ENCODE measurements around the gene TCF23. TPM values are rescaled to one million over a fixed set of nuclear protein-coding genes. Genes with fewer than 3 reads are reported as not detected.

The TCF23 gene
- total and polyA plus RNA-seq, 2 of the 8 experiments (the other 6 are each of a cell fraction or from before 2014, with no cell fraction given), result 0.02 TPM; not detected in 1

DNA sequence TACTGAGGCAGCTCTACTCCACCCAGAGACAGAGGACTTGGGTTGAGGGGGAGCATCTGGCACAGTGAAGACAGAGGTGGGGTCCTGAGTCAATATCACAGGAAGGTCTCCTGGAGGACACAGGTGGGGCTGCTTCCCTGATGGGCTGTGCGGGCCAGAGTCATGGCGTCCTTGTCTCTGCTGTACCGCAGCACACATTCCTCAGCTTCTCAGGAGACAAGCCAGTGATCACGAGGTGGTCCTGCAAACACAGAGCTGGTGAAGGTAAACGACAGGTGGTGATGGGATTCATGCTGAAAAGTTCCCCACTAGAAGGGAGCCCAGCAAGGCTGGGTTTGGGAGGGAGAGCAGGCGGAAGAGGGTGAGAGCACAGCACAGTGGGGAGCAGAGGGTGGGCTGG, 9.7 kb downstream of the TCF23 start (continued):
- TF ChIP-seq CHD7 (IDR thresholded peaks at IDR 0.05; ENCODE audit: insufficient replicate concordance, low read length) (no peak), HDAC2 (IDR thresholded peaks at IDR 0.05; ENCODE audit: borderline replicate concordance in 1 of 2, low read depth in 2 of 2, low read length in 2 of 2) (no peak), RNF2 (IDR thresholded peaks at IDR 0.05; ENCODE audit: borderline replicate concordance, low read depth, low read length, missing control alignments, poor library complexity, severe bottlenecking) (no peak), CTBP2 (IDR thresholded peaks at IDR 0.05; ENCODE audit: borderline replicate concordance, insufficient read depth, insufficient read length, low read length) (no peak), SP2 (IDR thresholded peaks at IDR 0.05; ENCODE audit: low read length) (no peak)
- TF ChIP-seq, protein P1, sequence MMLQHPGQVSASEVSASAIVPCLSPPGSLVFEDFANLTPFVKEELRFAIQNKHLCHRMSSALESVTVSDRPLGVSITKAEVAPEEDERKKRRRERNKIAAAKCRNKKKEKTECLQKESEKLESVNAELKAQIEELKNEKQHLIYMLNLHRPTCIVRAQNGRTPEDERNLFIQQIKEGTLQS (IDR thresholded peaks at IDR 0.05; ENCODE audit: insufficient read depth, low read depth, low read length), result no peak
- TF ChIP-seq, protein P2, sequence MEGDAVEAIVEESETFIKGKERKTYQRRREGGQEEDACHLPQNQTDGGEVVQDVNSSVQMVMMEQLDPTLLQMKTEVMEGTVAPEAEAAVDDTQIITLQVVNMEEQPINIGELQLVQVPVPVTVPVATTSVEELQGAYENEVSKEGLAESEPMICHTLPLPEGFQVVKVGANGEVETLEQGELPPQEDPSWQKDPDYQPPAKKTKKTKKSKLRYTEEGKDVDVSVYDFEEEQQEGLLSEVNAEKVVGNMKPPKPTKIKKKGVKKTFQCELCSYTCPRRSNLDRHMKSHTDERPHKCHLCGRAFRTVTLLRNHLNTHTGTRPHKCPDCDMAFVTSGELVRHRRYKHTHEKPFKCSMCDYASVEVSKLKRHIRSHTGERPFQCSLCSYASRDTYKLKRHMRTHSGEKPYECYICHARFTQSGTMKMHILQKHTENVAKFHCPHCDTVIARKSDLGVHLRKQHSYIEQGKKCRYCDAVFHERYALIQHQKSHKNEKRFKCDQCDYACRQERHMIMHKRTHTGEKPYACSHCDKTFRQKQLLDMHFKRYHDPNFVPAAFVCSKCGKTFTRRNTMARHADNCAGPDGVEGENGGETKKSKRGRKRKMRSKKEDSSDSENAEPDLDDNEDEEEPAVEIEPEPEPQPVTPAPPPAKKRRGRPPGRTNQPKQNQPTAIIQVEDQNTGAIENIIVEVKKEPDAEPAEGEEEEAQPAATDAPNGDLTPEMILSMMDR (IDR thresholded peaks at IDR 0.05; ENCODE audit: control extremely low read depth in 1 of 3, insufficient read depth in 1 of 3, low read depth in 1 of 3, low read length in 3 of 3), result no peak
